ENCODE measurements around the gene SUPT16H.
A peak's percentile ranks its signal among the peaks of the same experiment; 100 is the strongest.
"Not testable (repeated sequence)": the region's sequence is repeated elsewhere in the genome, so short reads cannot be mapped to it uniquely, and the experiment has no call there.

The SUPT16H gene

DNA sequence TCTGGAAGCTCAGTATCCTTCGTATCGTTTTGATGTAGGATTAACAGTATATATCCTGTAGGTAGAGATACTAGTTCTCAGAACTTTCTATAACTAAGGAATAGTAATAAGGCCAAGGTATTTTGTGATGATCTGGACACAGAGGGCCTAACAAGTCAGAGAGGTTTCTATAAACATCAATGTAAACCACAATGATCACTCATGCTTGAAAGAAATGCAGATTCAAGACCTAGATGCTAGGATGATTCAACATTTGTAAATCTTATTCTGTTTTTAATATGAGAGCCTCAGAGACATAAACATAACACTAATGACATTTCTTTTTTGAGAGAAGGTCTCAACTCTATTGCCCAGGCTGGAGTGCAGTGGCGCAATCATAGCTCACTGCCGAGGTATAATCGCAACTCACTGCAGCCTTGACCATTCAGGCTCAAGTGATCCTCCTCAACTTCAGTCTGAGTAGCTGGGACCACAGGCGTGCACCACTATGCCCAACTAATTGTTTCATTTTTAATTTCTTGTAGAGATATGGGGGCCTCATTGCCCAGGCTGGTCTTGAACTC lies 16.2 kb downstream of the SUPT16H start:
- DNase-seq (ENCODE audit: low read depth): no peak

DNA sequence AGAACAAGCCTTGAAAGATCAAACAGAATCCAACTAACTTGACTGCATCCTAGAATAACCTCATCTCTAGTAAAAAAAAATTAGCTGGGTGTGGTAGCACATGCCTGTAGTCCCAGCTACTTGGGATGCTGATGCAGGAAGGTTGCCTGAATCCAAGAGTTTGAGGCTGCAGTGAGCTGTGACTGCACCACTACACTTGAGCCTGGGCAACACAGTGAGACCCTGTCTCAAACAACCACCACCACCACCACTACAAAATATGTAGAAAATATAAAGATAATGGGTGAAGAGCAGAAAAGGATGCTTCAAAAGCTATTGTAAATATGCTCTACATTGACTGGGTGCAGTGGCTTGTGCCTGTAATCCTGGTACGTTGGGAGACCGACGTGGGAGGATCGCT lies 27.3 kb downstream of the SUPT16H start:
- no peak for DNase-seq (ENCODE audit: low read depth)

DNA sequence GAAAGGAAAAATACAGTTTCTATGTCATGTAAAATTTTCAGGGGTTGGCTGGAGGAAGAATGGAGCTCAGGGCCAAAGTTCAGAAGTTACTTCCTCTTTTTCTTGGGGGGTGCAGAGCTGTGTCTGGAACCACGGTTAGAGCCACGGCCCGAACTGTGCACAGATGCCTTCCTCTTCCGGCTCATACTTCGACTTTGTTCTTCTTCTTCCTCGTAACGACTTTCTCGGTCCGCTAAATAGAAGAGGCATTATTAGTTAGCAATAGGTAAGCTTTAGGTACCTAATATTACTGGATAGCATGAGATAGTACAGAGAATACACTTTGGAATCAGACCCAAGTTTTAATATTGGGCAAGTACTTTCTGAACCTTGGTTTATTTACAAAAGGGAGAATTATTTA lies 31.2 kb downstream of the SUPT16H start:
- DNase-seq (ENCODE audit: low read depth): no peak

DNA sequence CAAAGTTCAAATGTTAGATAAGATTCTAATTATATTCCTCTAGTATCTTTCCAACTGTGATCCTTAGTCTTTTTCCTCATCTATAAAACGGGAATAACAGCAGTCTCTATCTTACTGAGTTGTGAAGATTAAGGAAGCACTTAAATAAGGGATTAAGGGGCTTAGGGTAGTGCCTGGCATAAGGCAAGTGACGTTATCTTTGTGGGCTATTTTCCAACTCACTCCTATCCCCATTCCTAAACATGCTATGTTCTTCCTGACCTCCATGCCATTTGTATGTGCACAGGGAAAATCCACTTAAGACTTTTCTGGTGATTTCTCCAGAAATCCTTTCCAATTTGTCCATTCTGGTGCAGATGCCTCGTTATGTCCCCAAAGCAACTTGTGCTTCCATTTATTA lies 33.3 kb downstream of the SUPT16H start:
- no peak for DNase-seq (ENCODE audit: low read depth)

DNA sequence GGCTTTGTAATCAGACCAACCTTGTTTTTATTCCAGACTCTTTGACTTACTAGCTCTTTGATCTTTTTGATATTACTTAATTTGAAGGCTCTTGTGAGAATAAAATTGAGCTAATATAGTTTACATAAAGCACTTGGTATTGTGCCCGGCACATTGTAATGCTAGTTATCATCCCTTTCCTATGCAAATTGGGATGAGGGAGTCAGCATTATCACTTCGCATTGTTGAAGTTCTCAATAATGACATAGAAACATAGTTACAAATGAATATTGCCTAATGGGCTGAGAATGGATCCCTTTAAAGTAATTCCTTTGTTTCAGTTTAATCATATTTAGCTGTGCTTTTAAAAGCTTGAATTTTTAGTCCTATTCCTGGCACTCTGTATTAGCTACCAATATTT lies 36.6 kb downstream of the SUPT16H start:
- DNase-seq (ENCODE audit: low read depth): no peak

DNA sequence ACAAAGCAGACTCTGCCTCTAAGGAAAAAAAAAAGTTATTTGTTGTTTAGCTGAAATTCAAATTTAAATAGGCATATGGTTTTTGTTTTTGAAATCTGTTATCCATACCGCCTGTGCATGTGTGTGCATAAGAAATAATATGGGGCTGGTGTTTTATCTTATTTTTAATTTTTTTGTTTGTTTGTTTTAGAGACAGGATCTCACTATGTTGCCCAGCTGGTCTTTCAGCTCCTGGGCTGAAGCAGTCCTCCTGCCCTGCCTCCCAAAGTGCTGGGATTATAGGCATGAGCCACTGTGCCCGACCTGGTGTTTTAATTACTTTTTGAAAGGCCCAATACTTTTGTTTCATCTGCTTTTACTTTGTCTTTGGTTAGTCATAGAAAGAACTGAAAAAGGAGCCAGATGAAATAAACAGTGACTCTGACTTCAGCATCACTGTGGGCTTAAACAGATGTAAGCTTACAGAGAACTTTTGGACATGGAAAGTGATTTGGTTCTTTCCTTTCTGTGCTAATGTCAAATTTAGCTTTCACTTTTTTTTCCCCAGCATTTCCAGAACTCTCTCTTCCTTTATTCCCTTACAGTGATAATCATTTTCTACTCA lies 37.2 kb downstream of the SUPT16H start:
- DNase-seq (ENCODE audit: low read depth): no peak

DNA sequence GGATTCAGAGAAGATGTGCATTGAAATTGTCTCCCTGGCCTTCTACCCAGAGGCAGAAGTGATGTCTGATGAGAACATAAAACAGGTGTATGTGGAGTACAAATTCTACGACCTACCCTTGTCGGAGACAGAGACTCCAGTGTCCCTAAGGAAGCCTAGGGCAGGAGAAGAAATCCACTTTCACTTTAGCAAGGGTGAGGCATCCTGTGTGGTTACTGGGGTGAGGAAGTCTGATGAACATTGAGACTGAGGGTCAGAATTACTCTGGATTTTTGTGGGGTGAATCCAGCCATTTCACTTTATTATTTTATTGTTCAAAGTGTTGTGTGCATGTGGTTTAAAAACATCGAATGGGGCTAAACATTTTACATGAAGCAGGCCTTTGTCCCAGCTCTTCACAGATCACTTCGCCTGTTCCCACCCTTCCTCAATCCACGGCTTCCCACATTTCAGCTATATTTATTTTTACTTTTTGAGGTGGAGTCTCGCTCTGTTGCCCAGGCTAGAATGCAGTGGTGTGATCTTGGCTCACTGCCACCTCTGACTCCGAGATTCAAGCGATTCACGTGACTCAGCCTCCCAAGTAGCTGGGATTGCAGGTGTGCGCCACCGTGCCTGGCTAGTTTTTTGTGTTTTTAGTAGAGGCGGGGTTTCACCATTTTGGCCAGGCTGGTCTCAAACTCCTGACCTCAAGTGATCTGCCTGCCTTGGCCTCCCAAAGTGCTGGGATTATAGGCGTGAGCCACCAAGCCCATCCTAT lies 40.6 kb downstream of the SUPT16H start:
- DNase-seq (ENCODE audit: low read depth): no peak

DNA sequence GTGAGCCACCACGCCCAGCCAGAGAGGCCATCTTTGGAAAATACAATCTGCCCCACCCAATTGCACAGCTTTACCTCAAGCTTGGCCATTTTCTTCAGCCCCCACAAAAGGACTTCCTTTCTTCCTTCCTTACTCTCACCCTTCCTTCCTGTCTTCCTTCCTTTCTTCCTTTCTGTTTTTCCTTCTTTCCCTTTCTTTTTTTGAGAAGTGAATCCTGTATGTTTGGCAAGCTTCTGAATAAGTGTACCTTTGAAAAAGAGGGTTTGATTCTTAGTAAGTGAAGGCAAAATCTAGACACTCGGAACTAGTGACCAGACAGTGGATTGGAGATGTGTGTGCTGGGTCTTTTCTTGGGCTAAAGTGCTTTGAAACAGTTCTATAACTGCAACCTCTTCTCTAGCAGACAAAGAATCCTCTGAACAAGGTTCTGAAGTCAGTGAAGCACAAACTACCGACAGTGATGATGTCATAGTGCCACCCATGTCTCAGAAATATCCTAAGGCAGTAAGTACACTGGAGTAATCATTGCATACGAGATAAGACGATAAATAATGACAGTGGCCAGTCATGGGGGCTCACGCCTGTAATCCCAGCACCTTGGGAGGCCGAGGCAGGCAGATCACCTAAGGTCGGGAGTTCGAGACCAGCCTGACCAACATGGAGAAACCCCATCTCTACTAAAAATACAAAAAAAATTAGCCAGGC lies 49.5 kb downstream of the SUPT16H start:
- DNase-seq (ENCODE audit: low read depth): no peak

DNA sequence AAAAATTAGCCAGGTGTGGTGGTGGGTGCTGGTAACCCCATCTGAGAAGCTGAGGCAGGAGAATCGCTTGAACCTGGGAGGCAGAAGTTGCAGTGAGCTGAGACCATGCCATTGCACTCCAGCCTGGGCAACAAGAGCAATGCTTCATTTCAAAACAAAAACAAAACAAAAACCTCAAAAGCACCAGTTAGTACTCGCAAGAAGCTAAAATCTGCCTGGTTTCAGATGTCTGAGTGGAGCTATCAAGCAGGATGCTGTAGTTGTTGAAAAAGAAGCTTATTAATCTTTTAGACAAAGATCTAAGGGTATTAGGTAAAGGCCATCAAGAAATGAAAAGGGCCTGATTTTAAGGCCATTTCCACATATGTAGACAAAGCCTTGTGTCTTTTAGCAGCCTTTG lies 50.9 kb downstream of the SUPT16H start:
- no peak for DNase-seq (ENCODE audit: low read depth)

DNA sequence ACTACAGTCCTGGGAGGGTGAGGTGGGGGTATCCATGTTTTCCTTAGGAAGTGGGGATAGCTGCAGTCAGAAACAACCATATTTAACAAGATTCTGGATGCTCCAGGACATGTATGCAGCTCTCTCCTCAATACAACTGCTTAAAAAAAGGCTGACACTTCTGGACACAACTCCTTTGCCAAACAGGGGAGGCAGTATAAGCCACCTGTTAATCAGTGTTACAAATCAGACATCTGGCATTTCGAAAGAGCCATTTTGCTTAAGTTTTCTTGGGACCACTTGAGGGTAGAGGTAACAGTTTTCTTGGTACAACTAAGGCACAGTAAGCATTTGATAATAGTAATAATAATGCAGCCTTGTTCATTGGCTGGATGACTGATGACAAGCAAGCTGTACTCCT lies 56.8 kb downstream of the SUPT16H start:
- DNase-seq (ENCODE audit: low read depth): no peak

DNA sequence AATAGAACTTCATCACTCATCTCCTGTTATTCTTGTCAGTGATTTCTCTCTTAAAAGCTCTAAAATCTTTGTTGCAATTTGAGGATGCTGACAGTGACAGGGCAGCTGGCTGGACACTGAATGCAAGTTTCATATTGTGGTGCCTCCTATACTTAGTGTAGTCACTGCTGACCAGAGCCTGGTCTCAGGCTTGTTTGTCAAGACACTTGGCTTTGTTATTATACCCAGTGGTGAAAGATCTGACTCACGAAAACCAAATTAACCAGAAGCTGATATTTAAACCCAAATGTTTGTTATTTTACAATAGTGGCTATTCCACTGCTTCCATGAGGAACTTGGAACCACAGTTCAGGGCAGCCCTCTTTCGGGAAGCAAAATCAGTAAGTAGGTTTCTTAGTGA lies 61.1 kb downstream of the SUPT16H start:
- no peak for DNase-seq (ENCODE audit: low read depth)

DNA sequence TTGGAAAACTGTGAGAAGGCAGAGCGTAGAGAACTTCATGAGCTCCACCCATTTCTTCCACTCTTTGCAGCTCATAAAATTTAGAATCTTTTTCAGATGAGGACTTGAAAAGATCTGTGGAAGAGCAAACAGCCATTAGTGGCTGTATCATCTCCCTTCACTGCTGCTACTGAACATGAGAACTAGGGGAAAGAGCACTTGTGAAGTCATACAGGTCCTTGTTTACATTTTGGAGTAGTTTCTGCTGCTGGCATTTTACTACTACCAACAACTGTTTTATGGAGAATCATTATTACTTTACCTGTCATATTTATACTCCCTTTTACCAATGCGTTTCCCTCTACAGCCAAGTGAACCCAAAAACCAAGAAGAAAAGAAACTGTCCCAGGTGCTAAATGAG lies 62.9 kb downstream of the SUPT16H start:
- DNase-seq (ENCODE audit: low read depth): no peak

DNA sequence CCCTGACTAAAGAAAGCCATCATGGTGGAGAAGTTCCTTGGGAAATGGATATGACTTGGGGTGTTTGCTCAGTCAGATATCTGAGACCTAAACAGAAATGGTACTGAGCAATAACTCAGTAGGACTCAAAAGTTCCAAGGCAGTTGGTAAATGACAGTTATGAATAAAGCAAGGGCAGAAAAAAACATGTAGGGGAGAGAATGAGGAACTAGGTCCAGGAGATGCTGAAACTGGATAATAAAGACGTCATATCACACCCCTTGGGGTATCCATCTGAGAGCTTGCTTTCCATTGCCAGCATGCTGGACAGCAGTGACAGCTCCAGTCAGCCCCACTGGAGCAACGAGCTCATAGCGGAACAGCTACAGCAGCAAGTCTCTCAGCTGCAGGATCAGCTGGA lies 66.4 kb downstream of the SUPT16H start:
- no peak for DNase-seq (ENCODE audit: low read depth)

DNA sequence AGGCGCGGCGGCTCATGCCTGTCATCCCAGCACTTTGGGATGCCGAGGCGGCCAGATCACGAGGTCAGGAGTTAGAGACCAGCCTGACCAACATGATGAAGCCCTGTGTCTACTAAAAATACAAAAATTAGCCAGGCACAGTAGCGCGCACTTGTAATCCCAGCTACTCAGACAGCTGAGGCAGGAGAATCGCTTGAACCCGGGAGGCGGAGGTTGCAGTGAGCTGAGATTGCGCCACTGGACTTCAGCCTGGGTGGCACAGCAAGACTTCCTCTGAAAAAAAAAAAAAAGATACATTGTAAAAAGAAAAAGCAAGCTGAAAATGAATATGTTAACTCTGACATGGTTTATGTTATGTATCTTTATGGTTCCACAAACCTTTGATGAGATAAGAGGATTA lies 70.3 kb downstream of the SUPT16H start:
- DNase-seq (ENCODE audit: low read depth): no peak

DNA sequence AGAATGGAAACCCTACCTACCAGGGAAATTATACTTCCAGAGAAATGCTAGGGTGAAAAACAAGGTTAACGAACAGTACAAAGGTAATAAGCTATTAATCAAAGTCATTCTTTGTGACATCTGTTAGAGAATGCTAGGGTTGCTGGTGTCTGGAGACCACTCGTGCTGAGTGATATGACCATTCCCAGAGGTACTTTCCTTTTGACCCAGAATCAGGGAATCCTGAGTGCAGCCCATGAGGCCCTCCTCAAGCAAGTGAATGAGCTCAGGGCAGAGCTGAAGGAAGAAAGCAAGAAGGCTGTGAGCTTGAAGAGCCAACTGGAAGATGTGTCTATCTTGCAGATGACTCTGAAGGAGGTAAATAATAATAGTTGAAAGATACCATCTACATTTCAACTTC lies 72.2 kb downstream of the SUPT16H start:
- DNase-seq (ENCODE audit: low read depth): no peak

DNA sequence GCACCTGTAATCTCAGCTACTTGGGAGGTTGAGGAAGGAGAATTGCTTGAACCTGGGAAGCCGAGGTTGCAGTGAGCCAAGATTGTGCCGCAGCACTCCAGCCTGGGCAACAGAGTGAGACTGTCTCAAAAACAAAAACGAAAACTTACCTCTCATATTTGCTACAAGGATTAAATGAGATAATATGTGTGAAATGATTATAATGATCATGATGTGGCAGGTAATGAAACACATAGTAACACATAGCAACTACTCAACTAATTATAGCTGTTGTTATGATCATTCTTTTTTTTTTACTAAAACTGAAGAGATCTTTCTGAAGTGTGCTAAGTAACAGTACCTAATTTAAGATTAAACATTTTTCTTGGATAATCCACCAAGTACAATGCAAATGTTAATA lies 73.9 kb downstream of the SUPT16H start:
- no peak for DNase-seq (ENCODE audit: low read depth)

DNA sequence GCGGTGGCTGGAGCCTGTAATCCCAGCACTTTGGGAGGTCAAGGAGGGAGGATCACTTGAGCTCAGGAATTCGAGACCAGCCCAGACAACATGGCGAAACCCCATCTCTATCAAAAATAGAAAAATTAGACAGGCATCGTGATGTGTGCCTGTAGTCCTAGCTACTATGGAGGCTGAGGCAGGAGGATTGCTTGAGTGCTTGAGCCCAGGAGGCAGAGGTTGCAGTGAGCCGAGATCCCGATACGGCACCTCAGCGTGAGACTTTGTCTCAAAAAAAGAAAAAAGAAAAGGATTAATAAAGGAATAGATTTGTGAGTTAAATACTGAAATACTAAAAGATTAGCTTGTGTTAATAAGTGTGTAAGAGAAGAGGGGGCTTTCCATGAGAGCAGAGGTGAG lies 74.6 kb downstream of the SUPT16H start:
- DNase-seq (ENCODE audit: low read depth): no peak

DNA sequence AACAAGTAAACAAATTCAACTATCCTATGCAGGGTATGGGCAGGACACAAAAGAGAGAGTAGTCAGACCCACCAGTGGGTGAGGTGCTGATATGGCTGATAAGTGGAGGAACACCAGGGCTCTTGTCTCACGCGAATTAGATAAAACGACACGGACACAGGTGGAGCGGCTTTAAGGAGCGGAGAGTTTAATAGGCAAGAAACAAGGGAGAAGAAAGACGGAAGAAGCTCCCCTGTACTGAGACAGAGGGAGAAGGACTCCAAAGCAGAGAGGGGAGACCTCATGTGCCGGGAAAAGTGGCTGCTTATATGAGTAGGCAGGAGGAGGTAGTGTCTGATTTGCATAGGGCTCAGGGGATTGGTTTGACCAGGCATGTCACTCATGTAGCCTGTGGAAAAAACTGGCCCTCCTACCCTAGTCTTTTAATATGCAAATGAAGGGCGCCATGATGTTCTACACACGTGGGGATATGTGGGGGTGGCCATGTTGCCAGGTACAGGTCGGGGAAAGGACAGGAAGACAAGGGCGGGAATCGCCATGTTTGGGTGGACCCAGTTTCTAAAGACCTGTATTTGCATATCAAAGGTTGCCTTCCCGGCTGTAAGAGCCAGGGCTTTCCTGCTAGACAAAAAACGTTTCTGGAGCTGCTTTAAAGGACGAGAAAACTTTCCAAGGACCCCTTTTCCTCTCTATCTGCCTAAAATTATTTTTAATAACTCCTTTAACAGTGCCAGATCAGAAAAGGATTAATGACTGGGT lies 75.2 kb downstream of the SUPT16H start:
- DNase-seq (ENCODE audit: low read depth): peak; percentile 75

DNA sequence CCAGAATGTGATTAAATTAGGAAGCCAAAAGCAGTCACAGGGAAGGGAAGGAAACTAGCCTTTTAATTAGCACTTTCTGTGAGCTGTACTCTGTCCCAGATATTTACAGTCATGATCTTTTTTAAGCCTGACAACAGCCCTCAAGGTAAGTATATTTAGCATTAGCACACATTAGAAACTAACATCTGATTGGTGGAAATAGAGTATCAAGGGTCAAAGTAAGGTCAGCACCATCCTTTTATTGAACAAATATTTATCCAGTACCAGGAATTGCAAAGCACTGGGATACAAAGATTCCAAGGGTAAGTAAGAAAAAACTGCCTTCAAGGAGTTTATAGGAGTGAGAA lies 75.7 kb downstream of the SUPT16H start:
- no peak for DNase-seq (ENCODE audit: low read depth)

DNA sequence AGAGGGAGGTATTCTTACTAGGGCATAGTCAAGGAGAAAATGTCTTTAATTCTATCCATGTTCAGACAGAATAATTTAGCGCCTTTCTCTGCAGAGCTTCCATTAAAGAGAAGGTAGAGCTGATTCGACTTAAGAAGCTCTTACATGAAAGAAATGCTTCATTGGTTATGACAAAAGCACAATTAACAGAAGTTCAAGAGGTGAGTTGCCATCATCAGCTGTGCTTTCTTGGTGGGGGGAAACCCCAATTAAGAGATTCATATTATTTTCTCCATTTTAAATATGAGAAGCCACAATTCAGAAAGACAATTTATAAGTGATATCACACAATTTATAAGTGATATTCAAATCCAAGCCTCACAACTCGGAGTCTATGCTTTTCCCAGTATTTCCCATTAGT lies 76.2 kb downstream of the SUPT16H start:
- DNase-seq (ENCODE audit: low read depth): no peak

DNA sequence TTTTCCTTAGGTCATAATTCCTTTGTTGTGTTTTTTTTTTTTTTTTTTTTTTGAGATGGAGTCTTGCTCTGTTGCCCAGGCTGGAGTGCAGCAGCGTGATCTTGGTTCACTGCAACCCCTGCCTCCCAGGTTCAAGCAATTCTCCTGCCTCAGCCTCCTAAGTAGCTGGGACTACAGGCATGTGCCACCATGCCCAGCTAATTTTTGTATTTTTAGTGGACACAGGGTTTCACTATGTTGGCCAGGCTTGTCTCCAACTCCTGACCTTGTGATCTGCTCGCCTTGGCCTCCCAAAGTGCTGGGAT lies 81.0 kb downstream of the SUPT16H start:
- not testable (repeated sequence) for DNase-seq (ENCODE audit: low read depth)

DNA sequence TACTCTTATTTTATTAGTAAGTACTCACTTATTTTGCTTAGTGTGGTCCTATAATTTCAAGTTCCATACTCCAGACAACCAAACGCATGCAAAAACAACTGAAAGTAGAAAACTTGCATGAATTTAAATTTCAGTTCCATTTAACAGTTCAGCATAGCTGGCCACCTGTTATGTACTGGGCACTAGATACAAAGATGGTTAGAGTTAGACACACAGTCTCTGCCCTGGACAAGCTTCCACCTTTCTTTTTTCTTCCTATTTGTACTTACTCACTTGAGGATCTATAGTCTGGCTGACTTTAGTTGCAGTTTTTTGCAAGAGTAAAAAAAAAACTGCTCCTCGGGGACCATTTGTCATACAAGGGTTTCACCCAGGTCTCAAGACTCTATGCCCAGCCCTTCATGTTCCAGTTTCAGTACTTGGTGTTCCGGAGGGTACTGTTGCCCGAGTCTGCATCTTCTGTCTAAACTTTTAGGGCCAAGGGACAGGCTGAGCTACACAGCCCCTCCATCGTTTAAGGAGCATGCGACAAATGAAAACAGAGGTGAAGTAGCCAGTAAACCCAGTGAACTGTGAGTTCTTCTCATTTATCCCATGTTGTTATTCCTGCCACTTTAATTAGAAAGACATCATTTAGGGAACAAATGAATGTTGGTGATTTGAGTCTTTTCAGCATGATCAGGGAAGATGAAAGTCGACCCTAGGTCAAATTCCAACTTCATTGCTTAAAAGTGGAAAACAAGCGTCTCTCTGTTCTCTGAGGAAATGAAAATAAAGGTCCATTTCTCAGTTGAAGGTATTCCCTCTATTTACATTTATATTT lies 81.6 kb downstream of the SUPT16H start:
- no peak for DNase-seq (ENCODE audit: low read depth)
